ENCODE measurements around the gene SACM1L.

Gene SACM1L

DNA sequence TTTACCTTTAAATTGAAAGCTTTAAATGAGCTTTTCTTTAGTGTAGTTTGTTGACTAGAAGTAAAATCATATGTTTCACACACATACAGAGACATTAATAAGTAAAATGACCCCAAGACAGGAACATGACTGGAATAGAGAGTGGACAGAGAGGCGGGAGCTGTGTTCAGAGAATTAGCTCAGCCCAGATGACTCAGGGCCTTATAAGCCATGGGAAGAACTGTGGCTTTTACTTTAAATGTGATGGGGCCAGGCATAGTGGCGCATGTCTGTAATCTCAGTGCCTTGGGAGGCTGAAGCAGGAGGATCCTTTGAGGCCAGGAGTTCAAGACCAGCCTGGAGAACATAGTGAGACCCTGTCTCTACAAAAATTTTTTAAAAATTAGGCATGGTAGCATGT, 26.7 kb downstream of the SACM1L start:
- no peaks in the 10 kb centered on the region for H3K4me1 ChIP-seq (ENCODE audit: insufficient read depth, low read length)
- no peaks in the 10 kb centered on the region for H3K9me3 ChIP-seq (ENCODE audit: low read length)
- peaks cover 64% of the 10 kb centered on the region for H3K36me3 ChIP-seq (ENCODE audit: insufficient read depth, low read length)
- H3K4me3 ChIP-seq (ENCODE audit: low read length), result no peak overlapping the region
- no peaks in the 10 kb centered on the region for H3K27me3 ChIP-seq (ENCODE audit: insufficient read depth, low read length)
- no peak overlapping the region for H2AFZ ChIP-seq (ENCODE audit: low read depth, low read length)

DNA sequence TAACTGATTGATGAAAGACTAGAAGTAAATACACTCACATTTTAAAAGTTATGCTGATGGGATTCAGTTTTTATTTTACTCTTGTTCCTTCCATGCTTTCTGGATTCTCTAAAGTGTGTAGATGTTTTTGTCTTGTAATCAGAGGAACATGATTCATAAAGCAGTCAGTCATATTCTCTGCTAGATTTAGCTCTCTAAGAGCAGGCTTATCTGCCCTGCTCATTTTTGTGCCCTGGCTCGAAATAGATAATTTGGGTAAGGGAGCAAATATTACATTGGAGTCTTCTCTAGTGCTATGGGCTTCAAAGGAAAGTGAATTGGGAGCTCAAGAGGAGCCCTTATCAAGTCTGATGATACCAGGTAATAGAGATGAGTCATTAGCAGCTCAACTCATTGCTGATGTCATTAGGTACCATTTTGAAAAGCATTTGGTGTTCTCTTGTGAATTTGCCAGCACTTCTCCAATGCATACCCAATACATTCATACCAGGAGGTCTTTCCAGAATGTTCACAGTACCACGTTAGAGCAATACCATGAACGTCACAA, 27.7 kb downstream of the SACM1L start:
- H3K4me3 ChIP-seq (ENCODE audit: low read length), result no peak overlapping the region
- no peaks in the 10 kb centered on the region for H3K4me1 ChIP-seq (ENCODE audit: insufficient read depth, low read length)
- no peaks in the 10 kb centered on the region for H3K9me3 ChIP-seq (ENCODE audit: low read length)
- no peak overlapping the region for H2AFZ ChIP-seq (ENCODE audit: low read depth, low read length)
- H3K36me3 ChIP-seq (ENCODE audit: insufficient read depth, low read length), result peaks cover 56% of the 10 kb centered on the region
- no peaks in the 10 kb centered on the region for H3K27me3 ChIP-seq (ENCODE audit: insufficient read depth, low read length)

DNA sequence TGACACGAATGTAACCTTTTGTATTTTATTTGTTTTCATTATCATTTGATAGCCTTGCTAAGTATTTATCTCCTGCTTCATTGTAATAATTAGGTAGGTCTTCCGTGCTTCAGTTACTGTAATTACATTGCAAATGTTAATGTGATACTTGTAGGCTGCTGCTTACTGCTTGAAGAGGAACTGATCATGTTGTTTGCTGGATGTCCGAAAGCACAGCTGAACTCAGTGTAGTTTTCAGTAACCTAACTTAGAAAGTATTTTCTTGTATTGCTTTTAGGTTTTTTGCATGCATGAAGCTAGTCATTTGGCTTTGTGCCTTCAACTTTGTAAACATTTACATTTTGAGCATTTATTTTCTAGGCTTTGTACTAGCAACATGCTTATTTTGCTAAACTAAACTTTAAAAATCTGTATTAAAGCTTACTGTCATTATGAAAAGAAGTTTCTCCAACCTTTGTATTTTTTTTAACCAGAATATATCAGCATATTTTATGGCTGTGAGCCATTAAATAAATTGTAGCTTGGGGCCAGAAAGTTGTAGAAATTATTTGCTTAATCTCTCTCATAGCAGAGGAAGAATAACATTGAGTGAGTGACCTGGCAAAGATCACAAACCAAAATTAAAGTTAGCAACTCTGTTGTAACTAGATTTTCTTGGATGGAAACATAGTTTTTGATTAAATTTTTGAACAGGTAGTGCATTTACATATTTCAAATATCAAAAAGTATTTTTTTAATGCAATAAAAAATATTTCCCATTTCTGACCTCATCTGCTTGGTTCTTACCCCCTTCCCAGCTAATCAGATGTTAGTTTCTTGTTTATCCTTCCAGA, 30.7 kb downstream of the SACM1L start:
- Histone ChIP-seq H3K27me3 (ENCODE audit: insufficient read depth, low read length) (no peaks in the 10 kb centered on the region), H3K4me3 (ENCODE audit: low read length) (no peak overlapping the region), H3K36me3 (ENCODE audit: insufficient read depth, low read length) (peaks cover 57% of the 10 kb centered on the region), H2AFZ (ENCODE audit: low read depth, low read length) (no peak overlapping the region), H3K9me3 (ENCODE audit: low read length) (no peaks in the 10 kb centered on the region), H3K4me1 (ENCODE audit: insufficient read depth, low read length) (no peaks in the 10 kb centered on the region)

DNA sequence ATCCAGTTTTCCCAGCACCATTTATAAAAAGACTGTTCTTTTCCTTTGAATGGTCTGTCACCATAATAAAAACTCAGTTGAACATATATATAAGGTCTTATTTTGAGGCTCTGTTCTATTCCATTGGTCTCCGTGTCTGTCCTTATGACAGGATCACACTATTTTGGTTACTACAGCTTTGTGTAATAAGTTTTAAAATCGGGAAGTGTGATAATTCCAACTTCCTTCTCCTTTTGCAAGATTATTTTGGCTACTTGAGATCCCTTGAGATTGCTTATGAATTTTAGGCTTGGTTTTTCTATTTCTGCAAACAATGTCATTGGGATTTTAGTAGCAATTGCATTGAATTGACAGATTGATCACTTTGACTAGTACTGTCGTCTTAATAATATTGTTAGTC, 35.7 kb downstream of the SACM1L start:
- H3K4me1 ChIP-seq (ENCODE audit: insufficient read depth, low read length), result no peaks in the 10 kb centered on the region
- H3K9me3 ChIP-seq (ENCODE audit: low read length), result no peaks in the 10 kb centered on the region
- no peak overlapping the region for H2AFZ ChIP-seq (ENCODE audit: low read depth, low read length)
- no peak overlapping the region for H3K4me3 ChIP-seq (ENCODE audit: low read length)
- peaks cover 45% of the 10 kb centered on the region for H3K36me3 ChIP-seq (ENCODE audit: insufficient read depth, low read length)
- no peaks in the 10 kb centered on the region for H3K27me3 ChIP-seq (ENCODE audit: insufficient read depth, low read length)

DNA sequence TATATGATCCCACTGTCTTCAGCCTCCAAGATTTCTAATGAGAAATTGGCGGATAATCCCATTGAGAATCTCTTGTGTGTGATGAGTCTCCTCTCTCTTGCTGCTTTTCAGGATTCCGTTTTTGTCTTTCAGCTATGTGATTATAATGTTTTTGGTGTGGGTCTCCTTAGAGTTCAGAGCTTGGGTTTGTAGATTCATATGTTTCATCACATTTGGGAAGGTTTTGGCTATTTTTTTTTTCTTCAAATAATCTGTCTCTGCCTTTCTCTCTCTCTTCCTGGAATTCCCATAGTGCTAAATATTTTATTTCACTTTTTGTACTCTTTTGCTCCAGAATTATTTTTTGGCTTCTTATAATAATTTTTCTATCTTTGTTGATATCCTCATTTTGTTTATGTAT, 40.4 kb downstream of the SACM1L start:
- Histone ChIP-seq H3K4me3 (ENCODE audit: low read length) (no peak overlapping the region), H3K9me3 (ENCODE audit: low read length) (no peaks in the 10 kb centered on the region), H3K36me3 (ENCODE audit: insufficient read depth, low read length) (peaks cover 53% of the 10 kb centered on the region)

DNA sequence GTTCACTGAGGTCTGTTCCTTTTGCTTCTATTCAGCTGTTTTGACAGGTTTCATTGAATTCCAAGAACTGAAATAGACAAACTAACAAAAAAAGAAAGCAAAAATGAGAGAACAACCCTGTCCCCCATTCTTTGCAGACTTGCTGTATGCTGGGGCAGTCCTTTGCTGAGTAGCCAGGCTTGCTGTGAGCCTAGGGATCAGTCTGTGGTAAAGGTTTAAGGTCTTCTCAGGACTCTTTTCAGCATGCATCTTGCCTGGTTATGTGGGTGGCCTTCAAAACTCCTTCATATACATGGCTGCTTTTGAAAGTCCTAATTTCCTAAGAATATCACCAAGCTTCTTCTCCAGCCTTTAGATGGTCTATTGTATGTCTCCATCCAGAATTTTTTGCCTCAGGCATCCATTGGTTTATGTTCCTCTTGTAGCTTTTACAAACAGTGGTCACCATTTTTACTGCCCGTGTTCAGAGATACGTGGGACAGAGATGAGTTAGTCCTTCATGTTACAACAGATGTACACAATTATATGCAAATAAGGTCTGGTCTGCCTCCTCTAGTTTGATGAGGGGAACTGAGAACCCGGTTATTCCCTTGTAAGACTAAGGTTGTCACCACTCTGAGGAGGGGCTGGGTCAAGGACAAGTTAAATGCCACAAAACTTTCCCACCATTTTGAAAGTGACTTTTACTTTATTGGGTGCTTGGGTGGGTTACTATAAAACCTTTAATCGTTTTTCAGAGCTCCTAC, 41.4 kb downstream of the SACM1L start:
- peaks cover 56% of the 10 kb centered on the region for H3K36me3 ChIP-seq (ENCODE audit: insufficient read depth, low read length)
- H3K27me3 ChIP-seq (ENCODE audit: insufficient read depth, low read length), result no peaks in the 10 kb centered on the region
- no peak overlapping the region for H3K4me3 ChIP-seq (ENCODE audit: low read length)
- H3K9me3 ChIP-seq (ENCODE audit: low read length), result no peaks in the 10 kb centered on the region
- no peak overlapping the region for H2AFZ ChIP-seq (ENCODE audit: low read depth, low read length)
- H3K4me1 ChIP-seq (ENCODE audit: insufficient read depth, low read length), result peaks cover 2% of the 10 kb centered on the region

More for the DNA sequence above, 40.4 kb downstream of the SACM1L start:
- Histone ChIP-seq H2AFZ (ENCODE audit: low read depth, low read length) (no peak overlapping the region), H3K4me1 (ENCODE audit: insufficient read depth, low read length) (peaks cover 2% of the 10 kb centered on the region), H3K27me3 (ENCODE audit: insufficient read depth, low read length) (no peaks in the 10 kb centered on the region)

DNA sequence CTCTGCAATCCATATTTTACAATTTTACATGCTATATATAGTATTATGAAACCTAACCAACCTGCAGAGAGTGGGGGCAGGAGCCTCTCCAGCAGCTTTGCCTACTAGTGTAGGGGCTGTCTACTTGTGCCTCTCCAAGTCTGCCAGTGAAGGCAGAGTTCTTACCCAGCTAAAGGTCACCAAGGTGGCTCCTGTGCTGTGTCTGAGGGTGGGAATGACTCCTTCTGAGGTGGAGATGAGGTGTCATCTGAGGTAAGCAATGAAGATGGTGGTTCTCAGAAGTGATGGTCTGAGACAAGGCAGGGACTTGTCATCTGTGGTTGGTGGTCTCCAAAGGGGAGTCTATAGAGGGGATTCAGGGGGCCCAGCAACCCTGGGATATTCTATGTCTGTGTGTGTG, 47.5 kb downstream of the SACM1L start:
- Histone ChIP-seq H3K9me3 (ENCODE audit: low read length) (no peaks in the 10 kb centered on the region), H3K27me3 (ENCODE audit: insufficient read depth, low read length) (no peaks in the 10 kb centered on the region), H3K4me1 (ENCODE audit: insufficient read depth, low read length) (no peaks in the 10 kb centered on the region), H3K4me3 (ENCODE audit: low read length) (no peak overlapping the region), H2AFZ (ENCODE audit: low read depth, low read length) (no peak overlapping the region), H3K36me3 (ENCODE audit: insufficient read depth, low read length) (peaks cover 92% of the 10 kb centered on the region)

DNA sequence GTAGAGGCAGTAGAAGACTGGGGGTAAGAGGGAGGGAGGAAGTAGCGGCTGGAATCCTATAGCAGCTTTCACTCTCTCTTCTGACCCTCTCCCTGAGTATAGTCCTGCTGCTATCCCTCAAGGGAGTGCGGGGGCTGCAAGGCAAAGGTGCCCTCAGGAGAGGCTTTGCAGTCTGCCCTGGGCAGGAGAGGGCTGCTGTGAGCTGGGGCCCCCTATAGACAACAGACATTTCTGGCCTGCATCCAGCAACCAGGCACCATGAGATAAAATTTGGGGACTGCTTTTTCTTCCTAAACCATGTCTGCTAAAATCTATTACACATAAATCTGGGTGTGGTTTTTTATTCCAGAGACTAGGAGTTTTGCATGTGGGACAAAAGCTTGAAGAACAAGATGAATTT, 48.0 kb downstream of the SACM1L start:
- Histone ChIP-seq H3K36me3 (ENCODE audit: insufficient read depth, low read length) (peaks cover 90% of the 10 kb centered on the region), H2AFZ (ENCODE audit: low read depth, low read length) (no peak overlapping the region), H3K4me3 (ENCODE audit: low read length) (no peak overlapping the region), H3K9me3 (ENCODE audit: low read length) (no peaks in the 10 kb centered on the region), H3K4me1 (ENCODE audit: insufficient read depth, low read length) (no peaks in the 10 kb centered on the region), H3K27me3 (ENCODE audit: insufficient read depth, low read length) (no peaks in the 10 kb centered on the region)

DNA sequence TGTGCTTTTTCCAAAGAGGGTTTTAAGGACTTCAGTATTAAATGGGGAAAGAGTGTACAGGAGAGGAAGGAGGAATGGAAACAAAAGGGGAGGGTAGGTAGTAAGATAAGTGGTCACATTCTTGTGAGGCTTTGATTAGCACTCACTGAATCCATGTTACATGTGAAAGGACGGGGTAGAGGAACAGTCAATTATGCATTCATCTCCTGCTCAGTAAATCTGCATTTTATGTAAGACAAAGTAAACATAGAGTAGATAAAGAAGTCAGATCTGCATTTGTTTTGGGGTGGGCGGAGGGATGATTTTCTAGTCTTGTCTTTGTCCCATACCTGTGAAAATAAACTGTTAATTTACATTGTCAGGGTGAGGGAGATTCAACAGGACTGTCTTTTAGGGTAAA, 50.8 kb downstream of the SACM1L start:
- H3K9me3 ChIP-seq (ENCODE audit: low read length), result no peaks in the 10 kb centered on the region
- H3K4me1 ChIP-seq (ENCODE audit: insufficient read depth, low read length), result no peaks in the 10 kb centered on the region
- no peaks in the 10 kb centered on the region for H3K27me3 ChIP-seq (ENCODE audit: insufficient read depth, low read length)
- H2AFZ ChIP-seq (ENCODE audit: low read depth, low read length), result no peak overlapping the region
- no peak overlapping the region for H3K4me3 ChIP-seq (ENCODE audit: low read length)
- peaks cover 80% of the 10 kb centered on the region for H3K36me3 ChIP-seq (ENCODE audit: insufficient read depth, low read length)

DNA sequence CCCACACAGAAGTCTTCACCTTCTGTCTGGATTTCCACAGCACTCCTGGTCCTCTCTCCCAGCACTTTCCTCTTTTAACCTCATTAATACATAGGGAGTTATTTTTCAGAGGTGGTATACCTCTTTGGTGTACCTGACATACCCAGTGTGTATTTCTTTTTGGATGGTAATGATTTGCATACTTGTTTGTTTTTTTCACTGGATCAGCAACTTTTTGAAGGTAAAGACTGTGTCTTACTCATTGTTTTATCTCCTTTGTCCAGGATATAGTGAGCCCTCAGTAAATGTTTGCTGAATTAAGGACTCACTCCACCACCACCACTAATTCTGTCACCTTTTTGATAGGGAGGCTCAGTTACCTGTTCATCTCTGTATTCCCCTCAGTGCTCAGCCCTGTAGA, 52.1 kb downstream of the SACM1L start:
- Histone ChIP-seq H3K9me3 (ENCODE audit: low read length) (no peaks in the 10 kb centered on the region), H3K36me3 (ENCODE audit: insufficient read depth, low read length) (peaks cover 75% of the 10 kb centered on the region), H3K27me3 (ENCODE audit: insufficient read depth, low read length) (no peaks in the 10 kb centered on the region), H2AFZ (ENCODE audit: low read depth, low read length) (no peak overlapping the region), H3K4me1 (ENCODE audit: insufficient read depth, low read length) (no peaks in the 10 kb centered on the region), H3K4me3 (ENCODE audit: low read length) (no peak overlapping the region)

DNA sequence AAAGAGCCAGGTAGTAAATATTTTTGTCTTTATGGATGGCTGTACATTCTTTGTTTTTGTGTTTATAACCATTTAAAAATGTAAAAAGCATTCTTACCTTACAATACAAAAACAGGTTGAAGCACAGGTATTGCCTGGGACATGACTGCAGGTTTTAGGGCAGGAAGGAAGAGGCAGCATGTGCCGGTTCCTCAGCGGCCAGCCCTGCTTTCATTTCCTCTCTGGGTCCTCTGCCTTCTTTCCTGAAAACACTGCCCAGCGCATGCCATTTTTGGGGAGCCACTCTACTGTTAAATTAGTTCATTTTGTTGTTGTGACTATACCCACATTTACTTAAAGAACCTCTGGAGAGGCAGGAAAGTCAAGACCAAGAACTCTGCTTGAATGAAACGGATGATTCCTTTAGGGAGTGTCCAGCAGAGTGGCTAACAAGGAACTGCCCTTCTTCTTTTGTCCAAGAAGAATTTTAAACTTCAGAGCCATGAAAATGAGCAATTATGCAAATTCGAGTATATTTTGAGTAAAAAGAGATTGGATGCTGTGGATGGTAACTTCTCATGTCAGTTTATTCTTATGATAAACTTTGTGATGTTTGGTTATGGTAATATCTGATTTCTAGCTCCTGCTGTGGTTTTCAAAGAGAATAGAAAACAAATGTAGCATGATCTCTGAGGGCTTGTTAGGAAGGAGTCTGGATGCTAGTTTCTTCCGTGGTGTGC, 52.7 kb downstream of the SACM1L start:
- peaks cover 74% of the 10 kb centered on the region for H3K36me3 ChIP-seq (ENCODE audit: insufficient read depth, low read length)
- H3K4me3 ChIP-seq (ENCODE audit: low read length), result no peak overlapping the region
- H2AFZ ChIP-seq (ENCODE audit: low read depth, low read length), result no peak overlapping the region
- no peaks in the 10 kb centered on the region for H3K27me3 ChIP-seq (ENCODE audit: insufficient read depth, low read length)
- no peaks in the 10 kb centered on the region for H3K4me1 ChIP-seq (ENCODE audit: insufficient read depth, low read length)
- H3K9me3 ChIP-seq (ENCODE audit: low read length), result no peaks in the 10 kb centered on the region

DNA sequence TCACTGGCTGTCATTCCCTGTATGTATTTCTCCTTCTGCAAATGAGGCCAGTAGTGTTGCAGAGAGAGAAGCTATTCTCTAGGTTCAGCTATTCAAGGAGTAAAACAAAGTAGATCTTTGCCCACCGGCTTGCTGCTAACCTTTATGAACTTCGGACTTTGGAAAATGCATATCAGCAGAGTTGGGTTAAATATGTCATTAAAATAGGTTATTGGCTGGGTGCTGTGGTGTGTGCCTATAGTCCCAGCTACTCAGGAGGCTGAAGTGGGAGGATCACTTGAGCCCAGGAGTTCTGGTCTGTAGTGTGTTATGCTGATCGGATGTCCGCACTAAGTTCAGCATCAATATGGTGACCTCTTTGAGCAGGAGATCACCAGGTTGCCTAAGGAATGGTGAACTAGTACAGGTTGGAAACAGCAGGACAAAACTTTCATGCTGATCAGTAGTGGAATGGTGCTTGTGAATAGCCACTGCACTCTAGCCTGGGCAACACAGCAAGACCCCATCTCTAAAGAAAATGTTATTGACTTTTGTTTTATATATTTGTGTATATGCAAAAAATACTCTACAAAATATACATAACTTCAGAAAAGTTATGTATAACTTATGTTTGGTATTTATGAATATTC, 53.4 kb downstream of the SACM1L start:
- Histone ChIP-seq H3K4me1 (ENCODE audit: insufficient read depth, low read length) (no peaks in the 10 kb centered on the region), H3K9me3 (ENCODE audit: low read length) (no peaks in the 10 kb centered on the region), H3K36me3 (ENCODE audit: insufficient read depth, low read length) (peaks cover 71% of the 10 kb centered on the region), H3K27me3 (ENCODE audit: insufficient read depth, low read length) (no peaks in the 10 kb centered on the region), H2AFZ (ENCODE audit: low read depth, low read length) (no peak overlapping the region), H3K4me3 (ENCODE audit: low read length) (no peak overlapping the region)

Measured in neuron (in vitro differentiated cells).